NCI-H187 treated with DMSO at 0.1 percent for 48 hours (cell line): ENCODE results near the gene SPEG.

Source experiments
- DNase-seq: peaks from one replicate; lab custom pipeline; 2025; lab: John Stamatoyannopoulos, UW

The SPEG gene

DNA sequence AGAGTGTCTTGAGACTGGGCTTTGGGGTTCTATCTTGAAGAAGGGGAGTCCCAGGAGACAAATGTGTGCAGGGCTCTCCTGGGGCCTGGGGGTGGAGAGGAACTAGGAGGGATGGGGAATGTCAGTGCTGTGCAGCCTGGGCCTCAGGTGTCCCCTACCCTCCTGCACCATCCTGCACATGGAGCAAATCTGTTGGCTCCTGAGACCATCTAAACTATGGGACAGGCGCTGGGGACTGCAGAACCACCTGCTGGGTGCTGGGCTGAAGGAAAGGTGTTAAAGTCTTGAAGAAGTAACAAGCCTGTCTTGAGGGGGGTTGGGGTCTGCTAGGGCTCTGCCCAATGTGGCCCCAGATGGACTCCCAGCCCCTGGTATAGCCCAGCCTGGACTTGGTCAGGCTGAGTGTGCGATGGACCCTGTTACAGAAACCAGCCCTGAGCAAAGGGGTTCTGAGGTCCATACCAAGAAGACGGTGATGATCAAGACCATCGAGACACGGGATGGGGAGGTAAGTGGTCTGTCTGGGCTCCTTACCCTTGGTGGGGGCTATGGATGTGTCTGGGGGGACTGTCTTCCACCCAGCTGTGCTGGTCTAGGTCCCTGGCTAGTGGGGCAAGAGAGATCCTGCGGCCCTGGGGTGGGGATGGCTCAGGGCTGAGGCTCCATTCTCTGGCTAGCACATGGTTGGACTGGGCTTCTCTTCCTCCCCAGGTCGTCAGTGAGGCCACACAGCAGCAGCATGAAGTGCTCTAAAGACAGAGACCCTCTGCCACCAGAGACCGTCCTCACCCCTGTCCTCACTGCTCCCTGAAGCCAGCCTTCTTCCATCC, 9.2 kb upstream of the SPEG start:
- no peak for DNase-seq

GRCh38 chr2:219426068-219426443, 8.6 kb upstream of the SPEG start:
- DNase-seq, result no peak

DNA sequence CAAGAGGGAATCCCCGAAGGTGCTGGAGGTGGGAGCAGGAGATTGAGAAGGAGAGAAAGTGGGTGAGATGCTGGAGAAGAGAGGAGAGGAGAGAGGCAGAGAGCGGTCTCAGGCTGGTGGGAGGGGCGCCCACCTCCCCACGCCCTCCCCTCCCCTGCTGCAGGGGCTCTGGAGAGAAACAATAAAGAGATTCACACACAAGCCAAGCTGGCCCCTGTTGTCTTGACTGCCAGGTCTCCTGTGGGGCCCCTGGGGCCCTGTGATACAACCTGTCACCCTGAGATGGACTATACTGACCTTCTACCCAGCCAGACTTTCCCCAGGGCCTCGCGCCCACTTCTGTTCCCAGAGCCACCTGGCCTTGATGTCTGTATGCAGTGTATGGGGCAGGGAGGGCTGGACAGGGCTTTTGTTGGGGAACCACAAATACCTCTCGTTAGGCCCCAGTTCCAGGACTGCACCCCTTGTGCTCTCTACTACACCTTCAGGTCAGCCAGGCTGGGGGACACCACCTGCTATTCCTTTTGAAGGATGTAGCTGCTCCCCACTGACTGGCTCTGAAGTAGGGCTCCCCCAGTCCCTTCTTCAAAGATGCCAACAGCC, 8.0 kb upstream of the SPEG start:
- DNase-seq, result no peak

DNA sequence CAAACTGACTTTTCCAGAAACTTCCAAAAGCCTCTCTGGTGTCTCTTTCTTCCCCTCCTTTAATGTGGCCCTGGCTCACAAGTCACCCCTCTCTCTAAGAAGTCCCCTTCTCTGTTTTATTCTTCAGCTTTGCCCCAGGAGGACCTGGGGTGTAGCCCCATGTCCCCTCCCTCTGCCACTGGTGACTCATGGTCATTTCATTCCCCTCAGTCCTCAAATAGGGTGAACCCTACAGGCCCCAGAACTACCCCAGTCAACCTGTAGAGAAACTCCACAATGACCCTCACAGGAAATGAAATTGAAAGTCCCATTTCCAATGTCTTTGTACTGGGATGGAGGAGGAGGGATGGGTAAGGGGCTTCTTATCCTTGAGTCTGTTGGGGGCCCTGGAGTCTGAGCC, 6.2 kb upstream of the SPEG start:
- DNase-seq, result no peak

GRCh38 chr2:219429958-219430606, 4.6 kb upstream of the SPEG start:
- no peak for DNase-seq

DNA sequence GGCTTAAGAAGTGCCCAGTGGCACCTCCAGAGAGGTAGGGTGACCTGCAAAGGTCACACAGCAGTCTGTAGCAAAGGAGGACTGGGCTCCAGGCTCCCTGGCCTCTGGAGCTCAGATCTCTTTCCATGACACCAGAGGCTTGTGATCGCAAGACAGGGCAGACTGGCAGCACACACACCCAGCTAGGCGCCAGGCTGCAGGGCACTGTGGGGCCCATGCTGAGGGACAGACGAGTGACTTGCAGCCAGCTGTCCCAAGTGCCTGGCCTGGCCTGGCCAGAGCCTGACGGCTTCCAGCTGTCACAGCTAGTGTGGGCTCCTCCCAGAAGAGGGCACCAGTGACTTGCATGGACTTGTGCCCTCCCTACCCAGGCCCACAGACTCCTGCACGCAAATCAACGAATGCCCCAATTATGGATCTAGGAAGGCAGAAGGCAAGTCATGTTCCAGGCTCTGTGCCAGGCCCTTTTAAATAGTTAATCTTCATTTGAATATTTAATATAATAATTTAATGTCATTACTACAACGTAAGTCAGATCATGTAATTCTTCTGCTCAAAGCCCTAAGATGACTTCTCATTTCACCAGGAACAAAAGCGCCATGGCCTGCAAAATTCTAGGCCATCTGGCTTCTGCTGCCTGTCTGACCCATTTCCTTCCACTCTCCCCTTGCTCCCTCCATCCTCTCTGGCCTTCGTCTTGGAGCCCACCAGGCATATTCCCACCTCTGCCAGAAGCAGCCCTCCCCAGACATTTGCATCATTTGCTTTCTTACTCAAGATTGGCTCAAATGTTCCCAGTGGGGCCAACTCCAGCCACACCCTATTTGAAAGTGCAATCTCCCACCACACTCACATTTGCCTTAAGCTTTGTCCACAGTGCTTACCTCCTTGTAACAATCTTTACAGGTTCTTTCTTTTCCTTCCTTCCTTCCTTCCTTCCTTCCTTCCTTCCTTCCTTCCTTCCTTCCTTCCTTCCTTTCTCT, 3.7 kb upstream of the SPEG start:
- no peak for DNase-seq

DNA sequence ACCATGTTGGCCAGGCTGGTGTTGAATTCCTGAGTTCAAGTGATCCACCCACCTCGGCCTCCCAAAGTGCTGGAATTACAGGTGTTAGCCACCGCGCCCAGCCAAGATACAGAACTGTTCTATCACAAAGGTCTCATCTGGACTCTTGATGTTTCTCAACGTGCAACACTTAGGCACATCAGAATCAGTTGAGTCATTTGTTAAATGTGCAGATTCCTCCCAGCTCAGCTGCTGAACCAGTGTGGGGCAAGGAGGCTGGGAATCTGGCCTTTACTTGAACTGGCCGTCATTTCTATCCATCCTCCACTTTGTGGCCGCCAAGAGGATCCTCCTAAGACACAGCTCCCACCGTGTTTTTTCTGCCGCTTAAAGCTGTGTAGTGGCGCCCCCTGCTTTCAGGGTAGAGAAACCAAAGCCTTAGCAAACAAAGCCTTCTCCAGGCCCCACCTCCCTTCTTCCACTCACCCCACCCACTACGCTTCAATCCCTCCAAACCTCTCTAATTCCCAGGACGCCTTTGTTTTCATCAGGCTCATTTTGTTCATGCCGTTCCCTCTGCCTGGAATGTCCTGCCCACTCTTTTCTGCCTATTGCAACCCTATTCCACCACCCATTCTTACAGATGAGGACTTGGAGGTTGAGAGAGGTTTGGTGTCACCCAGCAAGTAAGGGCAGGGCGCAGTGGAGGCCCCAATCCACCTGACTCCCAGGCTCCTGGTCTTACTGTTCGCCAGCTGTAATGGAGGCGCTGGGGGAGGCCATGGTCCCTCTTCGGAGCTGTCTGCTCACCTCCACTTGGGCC, 776 bp upstream of the SPEG start:
- DNase-seq, result no peak

GRCh38 chr2:219434468-219434717, 250 bp upstream of the SPEG start:
- no peak for DNase-seq

- no peak for DNase-seq
These were observed 1.1 kb downstream of the SPEG start for GRCh38 chr2:219435701-219436100.

GRCh38 chr2:219436491-219436890, 1.8 kb downstream of the SPEG start:
- no peak for DNase-seq

GRCh38 chr2:219437141-219437540, 2.5 kb downstream of the SPEG start:
- no peak for DNase-seq

DNA sequence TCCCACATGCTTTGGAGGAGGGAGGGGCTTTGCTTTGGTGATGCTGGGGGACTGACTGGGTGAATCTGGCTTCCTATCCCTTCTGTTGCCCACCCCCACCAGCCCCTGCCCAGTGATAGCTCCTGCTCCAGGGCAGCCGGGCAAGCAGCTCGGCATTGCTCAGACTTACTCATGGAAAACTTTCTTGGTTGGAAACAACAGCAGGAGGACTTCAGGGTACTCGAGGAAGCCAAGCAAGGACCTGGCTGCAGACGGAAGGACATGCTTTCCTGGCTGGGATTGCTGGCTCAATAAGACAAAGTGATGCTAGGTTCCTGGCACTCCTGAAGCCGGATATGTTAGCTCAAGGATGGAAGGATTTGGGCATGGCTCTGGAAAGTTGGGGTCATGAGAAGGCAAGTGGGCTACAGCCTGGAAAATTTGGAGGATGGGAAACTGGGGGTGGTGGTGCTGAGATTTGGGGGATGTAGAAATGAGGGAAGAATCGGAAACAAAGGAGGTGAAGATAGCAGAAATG, 3.1 kb downstream of the SPEG start:
- DNase-seq, result no peak

- DNase-seq, result no peak
These were observed 3.8 kb downstream of the SPEG start for GRCh38 chr2:219438453-219438852.

DNA sequence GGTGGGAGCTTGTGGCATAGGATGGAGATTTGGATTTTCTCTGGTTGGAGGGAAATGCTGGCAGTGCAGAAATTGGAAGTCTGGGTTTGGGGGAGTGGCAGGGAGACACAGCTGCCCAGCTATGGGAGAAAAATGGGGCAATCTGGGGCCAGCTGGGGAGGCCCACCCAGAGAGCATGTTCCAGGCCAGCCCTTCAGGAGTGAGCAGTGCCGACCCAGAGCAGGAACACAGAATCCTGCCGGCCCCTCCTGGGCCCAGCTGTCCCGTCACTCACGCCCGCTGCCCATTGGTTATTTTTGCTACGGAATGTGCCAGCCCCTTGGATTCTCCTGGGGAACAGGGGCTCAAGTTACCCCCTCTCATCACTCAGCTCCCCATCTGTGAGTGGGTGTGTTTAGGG, 4.9 kb downstream of the SPEG start:
- DNase-seq, result no peak

- DNase-seq, result no peak
These were observed 6.0 kb downstream of the SPEG start for GRCh38 chr2:219440388-219441256.

GRCh38 chr2:219441451-219442255, 7.0 kb downstream of the SPEG start:
- no peak for DNase-seq

DNA sequence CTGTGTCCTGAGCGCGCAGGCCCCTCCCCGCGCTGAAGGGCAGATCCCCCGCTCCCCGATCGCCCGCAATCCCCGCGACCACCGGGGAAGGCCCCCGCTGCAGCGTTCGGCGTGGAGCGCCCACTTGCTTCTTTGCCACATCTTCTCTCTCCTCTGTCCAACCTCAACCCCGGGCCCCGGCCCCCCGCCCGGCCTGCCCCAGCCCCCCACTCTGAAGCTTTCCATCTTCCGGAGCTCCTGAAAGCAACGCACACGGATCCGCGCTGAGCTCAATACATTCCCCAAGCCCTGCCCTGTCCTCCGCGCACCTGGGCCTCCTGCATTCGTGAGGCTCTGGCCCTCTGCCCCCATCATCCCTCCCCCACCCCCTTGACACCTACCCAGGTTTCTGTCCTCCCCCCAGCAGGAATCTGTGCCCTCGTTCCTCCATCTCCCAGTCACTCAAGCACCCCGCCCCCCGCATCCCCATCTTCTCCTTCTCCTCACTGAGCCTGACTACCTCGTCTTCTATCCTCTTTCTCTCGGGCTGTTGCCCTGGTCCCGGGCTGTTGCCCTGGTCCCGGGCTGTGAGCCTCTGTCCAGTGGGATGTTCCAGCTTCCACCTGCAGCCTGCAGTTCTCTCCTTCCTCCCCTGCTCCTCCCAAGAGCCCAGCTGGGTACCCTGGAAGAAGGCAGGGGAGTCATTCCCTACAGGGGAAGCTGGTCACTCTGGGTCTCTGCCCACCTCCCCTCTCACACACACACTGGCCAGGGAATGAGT, 7.8 kb downstream of the SPEG start:
- DNase-seq, result no peak

- no peak for DNase-seq
These were observed 8.5 kb downstream of the SPEG start for GRCh38 chr2:219443016-219443696.
